Stimulated activated CD4-positive, alpha-beta T cell treated with anti-CD3 and anti-CD28 coated beads, TNF-alpha, amount 100 ng/mL, for 48 hours (primary cell): ENCODE results near the gene MEOX2.

Source experiments
- DNase-seq, 3 donors: peaks; one replicate each; pipeline ENCODE4 v3.0.0-alpha.2; 2020; ENCODE audit warnings: low read depth in 3 of 3

The MEOX2 gene

GRCh38 chr7:15686295-15686956 is at the start of gene MEOX2:
MEOX2 (minus strand) TSS chr7:15686683; CDS start chr7:15686402, 281 bp downstream.
- DNase-seq: no peak

GRCh38 chr7:15729746-15730145 is 43.3 kb upstream of the MEOX2 start:
- DNase-seq: no peak

- no peak for DNase-seq
Measured at GRCh38 chr7:15725051-15725450, 38.6 kb upstream of the MEOX2 start.

GRCh38 chr7:15723841-15724240 is 37.4 kb upstream of the MEOX2 start:
- DNase-seq: no peak

GRCh38 chr7:15720849-15721471 is 34.5 kb upstream of the MEOX2 start:
- no peak for DNase-seq

- no peak for DNase-seq
Measured at GRCh38 chr7:15719311-15719710, 32.8 kb upstream of the MEOX2 start.

- no peak for DNase-seq
Measured at GRCh38 chr7:15715435-15715834, 29.0 kb upstream of the MEOX2 start.

- no peak for DNase-seq
Measured at GRCh38 chr7:15709978-15710377, 23.5 kb upstream of the MEOX2 start.

- DNase-seq: no peak
Measured at GRCh38 chr7:15707570-15707969, 21.1 kb upstream of the MEOX2 start.

- no peak for DNase-seq
Measured at GRCh38 chr7:15703732-15704131, 17.2 kb upstream of the MEOX2 start.

- DNase-seq: no peak
Measured at GRCh38 chr7:15692501-15693020, 6.1 kb upstream of the MEOX2 start.

- no peak for DNase-seq
Measured at GRCh38 chr7:15688911-15689310, 2.4 kb upstream of the MEOX2 start.

- DNase-seq: no peak
Measured at GRCh38 chr7:15688279-15688626, 1.8 kb upstream of the MEOX2 start.

GRCh38 chr7:15687546-15688278 is 1.2 kb upstream of the MEOX2 start:
- no peak for DNase-seq

- DNase-seq: no peak
Measured at GRCh38 chr7:15686957-15687545, 568 bp upstream of the MEOX2 start.

GRCh38 chr7:15685358-15686294 is 857 bp downstream of the MEOX2 start:
- DNase-seq: no peak

GRCh38 chr7:15684871-15685270 is 1.6 kb downstream of the MEOX2 start:
- DNase-seq: no peak

GRCh38 chr7:15684111-15684800 is 2.2 kb downstream of the MEOX2 start:
- DNase-seq: no peak

- DNase-seq: no peak
Measured at GRCh38 chr7:15682751-15683245, 3.7 kb downstream of the MEOX2 start.

GRCh38 chr7:15682111-15682510 is 4.4 kb downstream of the MEOX2 start:
- no peak for DNase-seq

GRCh38 chr7:15681631-15682030 is 4.9 kb downstream of the MEOX2 start:
- DNase-seq: no peak
